G401 (cell line): Measurements from ENCODE around the gene SH2B3. TPM values are rescaled to one million over a fixed set of nuclear protein-coding genes. Genes with fewer than 3 reads are reported as not detected.

Experiments
- DNase-seq: peaks from one replicate; pipeline ENCODE4 v3.0.0-alpha.2; 2015; ENCODE audit warnings: low spot score
- in situ Hi-C: cut with HindIII; loops from 2 replicates; pipeline ENCODE4 v1.10.0; 2016; ENCODE audit warnings: low sequenced_read_pairs, mixed read lengths
- total RNA-seq: library from RNA; depleted of rRNA; stranded (reverse); fragments of >200 nt; shearing (Covaris generic); gene quantifications from 2 replicates; pipeline ENCODE4 v1.2.3, GENCODE V29; 2014

SH2B3 gene
- total RNA-seq, 1 experiment from 2014 or later, result 9.9 TPM

DNA sequence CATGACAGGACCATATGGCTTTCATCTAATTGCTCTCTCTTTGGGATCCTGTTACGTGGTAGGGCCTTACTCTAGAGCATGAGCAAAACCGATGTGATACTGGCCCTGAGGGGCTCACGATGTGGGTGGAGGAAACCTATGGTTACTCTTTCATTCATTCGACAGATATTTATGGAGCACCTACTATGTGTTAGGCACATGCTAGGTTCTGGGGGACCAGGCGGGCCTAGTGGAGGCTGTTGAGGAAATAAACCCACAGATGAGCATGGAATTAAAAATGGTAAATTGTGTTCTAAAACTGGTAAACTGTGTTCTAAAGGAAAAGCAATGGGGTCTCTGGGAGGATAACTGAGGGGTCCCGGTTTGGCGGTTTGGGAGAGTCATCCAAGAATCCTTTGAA, 14.8 kb downstream of the SH2B3 start:
- DNase-seq, result no peak
- in situ Hi-C loops, result no loop called here

DNA sequence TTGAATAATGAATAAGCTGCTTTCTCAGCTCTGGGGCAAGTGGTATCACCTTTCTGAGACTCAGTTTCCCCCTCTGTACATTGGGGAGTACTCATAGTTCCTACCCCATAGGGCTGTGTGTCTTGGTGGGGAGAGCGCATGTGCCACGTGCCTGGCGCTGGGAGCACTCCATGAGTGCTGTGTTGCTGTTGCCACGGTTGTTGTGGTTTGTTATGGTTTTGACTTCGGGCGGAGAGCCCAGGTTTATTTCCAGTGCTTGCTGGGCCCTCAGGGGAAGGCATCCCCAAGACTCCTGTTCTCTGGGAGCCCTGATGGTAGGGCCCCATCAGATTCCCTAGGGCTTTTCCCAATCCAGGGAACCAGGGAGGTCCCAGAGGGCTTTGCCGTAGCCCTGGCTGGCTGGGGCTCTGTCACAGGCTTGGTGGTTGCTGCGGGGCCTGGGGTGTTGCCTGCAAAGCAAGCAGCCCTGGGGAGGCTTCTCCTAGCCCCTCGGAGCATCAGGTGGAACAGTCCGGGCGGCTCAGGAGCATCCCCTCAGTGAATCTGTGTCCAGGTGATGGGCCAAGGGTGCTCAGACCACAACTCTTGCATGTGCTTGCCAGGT, 18.6 kb downstream of the SH2B3 start:
- in situ Hi-C loops, result no loop called here
- no peak for DNase-seq

DNA sequence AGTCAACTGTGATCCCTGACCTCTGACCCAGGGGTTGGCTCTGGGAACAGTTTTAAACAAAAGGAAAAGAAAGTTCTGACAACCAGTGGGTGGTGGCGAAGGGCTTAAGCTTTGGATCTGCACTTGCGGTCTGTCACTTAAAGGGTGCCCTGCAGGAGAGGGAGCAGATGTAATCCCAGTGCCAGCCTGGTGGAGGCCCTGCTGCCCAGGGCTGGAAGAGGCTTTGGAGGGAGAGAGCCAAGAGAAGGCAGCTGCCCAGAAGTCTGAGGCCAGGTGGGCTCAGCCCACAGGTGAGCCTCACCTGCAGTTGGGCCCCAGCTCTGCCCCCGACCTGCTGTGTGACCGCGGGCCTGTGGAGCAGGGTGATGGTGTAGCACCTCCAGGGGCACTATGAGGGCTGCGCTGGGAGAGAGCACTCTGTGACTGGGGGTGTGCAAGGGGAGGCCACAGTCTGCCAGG, 19.1 kb downstream of the SH2B3 start:
- in situ Hi-C loops, result no loop called here
- DNase-seq, result no peak

DNA sequence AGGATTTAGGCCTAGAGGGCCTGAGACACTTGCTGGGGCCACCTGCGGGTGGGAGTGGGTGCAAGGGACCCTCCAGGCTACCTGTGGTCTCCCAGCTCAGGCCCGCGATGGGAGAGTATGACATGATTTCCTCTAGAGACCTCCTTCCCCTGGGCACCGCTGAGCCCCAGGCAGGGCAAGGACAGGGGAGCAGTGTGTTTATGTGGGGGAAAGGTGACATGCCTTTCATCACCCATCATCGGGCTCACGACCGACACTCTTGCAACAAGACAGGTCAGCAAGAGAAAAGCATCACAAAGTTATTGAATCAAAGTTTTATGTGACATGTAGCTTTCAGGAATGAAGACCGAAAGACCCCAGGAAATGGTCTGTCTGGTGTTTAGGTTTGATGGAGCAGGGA, 19.9 kb downstream of the SH2B3 start:
- in situ Hi-C loops, result no loop called here
- DNase-seq, result no peak

DNA sequence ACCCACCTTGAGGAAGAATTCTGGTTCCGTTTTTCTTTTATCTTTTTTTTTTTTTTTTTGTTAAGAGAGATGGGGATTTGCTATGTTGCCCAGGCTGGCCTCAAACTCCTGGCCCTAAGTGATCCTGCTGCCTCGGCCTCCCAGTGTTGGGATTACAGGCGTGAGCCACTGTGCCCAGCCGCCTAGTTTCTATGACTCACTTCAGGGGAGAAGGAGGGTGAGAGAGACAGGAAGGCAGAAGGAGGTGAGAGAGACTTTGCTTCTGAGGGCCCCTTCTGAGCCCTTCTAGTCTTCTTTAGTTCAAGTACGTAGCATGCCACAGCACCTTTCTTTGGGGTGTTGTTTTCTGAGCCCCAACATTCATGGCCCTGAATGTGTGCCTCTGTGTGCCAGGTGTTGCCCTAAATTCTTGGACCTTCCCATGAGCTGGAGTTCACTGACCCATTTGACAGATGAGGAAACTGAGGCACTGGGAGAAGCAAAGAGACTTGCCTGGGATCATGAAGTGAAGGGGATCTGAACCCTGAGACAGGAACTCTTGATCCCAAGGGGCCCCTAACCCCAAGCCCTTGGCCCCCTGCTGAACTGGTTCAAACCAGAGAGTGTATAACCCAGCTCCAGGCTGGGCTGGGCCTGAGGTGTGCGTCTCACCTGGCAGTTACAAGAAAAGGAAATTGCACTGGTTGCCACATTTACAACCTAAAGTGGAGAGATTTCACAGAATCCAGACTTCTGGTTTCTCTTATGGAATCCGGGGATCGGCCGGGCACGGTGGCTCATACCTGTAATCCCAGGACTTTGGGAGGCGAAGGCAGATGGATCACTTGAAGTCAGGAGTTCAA, 20.8 kb downstream of the SH2B3 start:
- in situ Hi-C loops, result no loop called here
- no peak for DNase-seq

DNA sequence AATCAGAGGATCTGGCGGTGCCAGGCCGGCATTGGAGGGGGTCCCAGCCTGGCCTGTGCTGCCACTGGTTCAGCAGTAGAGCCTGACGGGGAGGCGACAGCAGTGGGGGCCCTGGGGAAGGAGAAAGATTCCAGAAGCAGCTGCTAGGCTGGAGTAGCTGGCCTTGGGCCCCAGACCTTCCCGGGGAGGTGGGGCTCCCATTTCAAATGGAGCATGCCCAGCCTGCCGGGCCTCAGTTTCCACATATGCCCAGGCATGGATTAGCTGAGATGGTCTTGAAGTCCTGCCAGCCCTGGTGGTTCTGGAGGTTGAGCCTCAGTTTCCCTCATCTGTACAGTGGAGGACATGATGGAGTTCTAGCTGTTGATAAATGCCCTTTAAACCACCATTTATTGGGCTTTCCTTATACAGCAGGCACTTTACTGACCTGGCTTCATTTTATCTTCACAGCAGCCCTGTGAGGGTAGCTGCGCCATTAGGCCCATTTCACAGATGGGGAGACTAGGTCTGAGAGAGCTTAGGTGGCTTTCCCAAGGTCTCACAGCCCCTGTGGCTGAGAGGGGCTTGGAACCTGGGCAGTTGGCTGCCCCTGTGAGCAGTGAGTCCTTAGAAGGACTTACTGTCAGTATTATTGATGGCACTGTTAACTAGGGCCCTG, 21.8 kb downstream of the SH2B3 start:
- in situ Hi-C loops, result no loop called here
- DNase-seq, result no peak

DNA sequence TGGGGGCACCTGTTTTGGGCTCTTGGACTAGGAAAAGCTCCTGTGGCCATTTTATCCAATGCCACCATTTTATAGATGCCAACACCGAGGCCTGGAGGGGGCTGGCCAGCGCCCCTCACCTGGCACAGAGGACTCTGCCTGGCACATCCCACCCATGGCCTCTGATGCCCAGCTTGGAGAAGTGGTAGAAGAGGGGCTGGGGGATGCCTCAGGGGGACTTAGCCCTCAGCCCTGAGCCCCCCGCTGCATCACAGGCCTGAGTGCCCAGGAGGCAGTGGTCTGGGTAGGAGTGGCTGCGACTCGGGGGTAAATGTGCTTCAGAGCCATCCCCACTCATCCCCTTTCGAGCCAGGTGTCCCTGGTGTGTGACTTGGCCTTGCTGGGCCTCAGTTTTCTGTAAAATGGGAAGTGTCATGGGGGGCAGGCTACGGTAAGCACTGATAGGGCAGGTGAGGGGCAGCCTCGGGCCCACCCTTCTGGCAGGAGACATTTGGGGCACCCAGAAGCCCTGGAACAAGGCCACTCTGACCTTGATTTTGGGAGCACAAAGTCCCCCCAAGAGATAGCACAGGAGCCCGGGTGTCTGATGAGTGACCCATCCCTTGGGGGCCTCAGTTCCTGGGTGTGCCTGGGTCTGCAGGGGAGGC, 22.5 kb downstream of the SH2B3 start:
- no peak for DNase-seq
- in situ Hi-C loops, result no loop called here

DNA sequence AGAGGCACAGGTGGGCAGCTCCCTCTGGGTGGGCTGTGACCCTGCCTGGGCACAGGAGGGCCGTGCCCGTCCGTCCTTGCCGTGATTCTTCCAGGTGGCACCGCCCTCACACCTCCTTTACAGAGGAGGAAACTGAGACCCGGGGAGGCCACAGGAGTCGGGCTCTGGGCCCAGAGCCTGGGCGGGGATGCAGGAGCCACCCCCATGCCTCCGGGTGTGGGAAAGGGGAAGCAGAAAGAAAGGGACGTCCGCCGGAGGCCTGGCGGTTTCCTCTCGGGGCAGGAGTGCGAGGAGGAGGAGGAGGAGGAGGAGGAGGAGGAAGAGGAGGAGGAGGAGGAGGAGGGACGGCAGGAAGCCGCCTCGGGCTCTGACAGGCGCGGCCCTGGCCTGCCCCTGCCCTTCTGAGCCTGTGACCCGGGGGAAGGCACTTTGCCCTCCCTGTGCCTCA, 23.0 kb downstream of the SH2B3 start:
- in situ Hi-C loops, result no loop called here
- DNase-seq, result no peak

DNA sequence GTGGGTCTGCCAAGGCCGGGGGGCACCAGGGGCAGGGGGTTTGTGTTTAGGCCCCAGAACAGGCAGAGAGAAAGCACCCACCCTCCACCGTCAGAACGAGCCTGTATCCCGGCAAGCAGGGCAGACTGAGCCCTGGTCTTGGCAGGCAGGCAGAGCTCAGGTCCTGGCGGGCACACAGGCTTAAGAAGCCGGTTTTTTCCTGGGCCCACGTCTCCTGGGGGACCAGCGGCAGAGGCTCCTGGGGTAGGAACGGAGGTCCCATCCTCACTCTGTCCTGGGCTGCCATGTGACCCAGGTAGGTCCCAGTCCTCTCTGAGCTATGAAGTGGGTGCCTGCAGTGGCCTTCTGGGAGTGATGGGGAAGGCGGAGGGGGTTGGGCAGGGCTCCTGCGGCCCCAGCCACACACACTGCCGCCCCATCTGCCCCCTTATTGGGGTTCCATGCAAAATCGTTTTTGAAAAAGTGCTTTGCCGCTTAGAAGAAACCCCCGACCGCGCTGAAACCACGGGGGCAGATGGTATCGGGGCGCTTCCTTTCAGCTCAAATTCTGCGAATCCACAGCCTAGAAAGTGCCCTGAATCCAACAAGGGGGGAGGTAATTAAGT, 24.2 kb downstream of the SH2B3 start:
- no peak for DNase-seq
- in situ Hi-C loops, result no loop called here

DNA sequence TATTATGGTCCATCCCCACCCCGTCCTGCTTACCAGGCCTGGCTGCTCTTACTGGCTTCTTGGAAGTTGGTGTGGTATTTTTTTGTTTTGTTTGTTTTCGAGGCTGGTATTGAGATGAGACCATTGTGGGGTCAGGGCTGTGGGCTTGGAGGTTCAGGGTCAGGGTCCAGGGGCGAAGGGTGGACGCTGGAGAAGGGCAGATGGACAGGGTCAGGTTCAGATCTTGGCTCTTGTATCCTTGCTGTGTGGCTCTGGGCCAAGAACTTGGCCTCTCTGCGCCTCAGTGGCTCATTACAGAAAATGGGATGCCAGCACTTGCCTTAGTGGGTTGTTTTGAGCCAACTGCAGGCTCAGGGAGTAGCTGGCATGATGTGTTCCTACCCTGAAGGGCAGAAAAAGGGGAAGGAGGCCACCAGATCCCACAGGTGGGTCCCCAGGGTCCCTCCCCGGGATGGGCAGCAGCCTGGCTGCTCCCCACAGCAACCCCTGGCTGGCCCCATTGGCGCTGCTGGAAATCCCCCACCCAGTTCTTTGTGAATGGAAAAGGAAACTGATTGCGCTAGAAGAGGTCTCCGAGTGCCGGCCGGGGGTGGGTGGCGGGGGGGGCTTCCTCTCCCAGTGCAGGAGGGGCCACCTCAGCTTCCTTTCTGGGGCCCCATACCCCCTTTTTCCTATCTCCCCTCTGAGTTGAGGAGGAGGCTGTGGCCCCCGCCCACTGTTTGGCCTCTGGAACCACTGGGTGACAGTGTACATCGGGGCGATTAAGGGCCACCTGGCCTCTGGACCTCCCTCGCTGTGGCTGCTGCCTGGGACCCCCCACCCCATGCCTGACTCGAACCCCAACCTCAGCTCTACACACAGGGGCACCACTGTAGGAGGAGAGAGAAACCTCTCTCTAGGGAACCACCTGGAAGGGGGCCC, 25.0 kb downstream of the SH2B3 start:
- no peak for DNase-seq
- in situ Hi-C loops, result no loop called here

DNA sequence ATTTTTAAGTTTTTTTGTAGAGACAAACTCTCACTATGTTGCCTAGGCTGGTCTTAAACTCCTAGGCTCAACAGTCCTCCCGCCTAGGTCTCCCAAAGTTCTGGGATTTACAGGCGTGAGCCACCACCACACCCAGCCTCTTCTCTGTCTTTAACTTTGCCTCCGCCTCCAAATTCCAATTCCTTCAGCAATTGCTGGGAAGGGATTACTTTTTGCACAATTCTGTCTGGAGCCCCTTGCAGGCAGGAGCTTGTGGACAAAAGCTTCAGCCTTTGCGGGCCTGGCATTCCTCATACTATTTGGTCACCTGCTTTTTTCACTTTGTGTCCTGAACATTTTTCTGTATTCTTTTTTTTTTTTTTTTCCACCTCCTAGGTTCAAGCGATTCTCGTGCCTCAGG, 26.0 kb downstream of the SH2B3 start:
- no peak for DNase-seq
- in situ Hi-C loops, result no loop called here

DNA sequence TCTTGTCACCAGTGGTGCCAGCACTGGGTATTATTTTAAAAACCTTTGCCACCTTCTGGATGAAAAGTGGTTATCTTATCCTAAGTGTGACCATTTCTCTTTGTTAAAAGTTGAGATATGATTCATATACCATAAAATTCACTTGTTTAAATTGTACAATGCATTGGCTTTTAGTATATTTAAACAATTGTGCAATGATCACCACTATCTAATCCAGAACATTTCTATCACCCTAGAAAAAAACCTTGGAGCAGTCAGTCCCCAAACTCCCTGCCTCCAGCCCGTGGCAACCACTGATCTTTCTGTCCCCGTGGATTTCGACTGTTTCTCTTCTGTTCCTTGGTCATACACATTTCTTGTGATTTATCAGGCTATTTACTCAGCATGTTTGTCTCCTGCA, 28.3 kb downstream of the SH2B3 start:
- in situ Hi-C loops, result no loop called here
- no peak for DNase-seq

DNA sequence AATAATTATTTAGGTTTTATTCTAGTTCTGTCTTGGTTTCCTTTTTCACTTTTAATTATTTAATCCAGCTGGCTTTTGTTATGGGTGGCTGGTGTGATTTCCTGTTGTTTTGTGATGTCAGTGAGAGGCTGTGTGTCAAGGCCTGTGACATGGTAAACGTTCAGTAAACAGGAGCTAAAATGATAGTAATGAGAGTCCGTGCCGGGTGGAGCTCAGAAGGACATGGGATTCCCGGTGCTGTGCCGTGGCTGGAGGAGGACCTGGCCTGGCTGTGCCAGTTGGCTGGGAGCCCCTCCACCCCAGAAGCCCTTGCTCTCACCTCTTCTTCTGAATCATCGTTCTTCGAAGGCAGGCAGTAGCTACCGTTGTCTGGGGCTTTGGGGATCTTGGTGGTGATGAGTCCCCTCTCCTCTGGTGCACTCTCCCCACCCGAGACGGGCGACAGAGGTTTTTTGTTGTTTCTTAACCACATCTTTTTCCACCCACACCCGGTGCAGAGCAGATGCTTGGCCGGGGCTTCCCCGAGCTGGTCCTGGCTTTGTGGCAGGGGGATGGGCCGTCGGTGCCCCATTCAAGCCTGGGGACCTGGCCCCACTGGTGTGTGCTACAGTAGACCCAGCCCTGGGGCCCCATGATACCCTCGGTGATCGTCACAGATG, 29.1 kb downstream of the SH2B3 start:
- DNase-seq, result peak; percentile 69
- in situ Hi-C loops, result no loop called here

DNA sequence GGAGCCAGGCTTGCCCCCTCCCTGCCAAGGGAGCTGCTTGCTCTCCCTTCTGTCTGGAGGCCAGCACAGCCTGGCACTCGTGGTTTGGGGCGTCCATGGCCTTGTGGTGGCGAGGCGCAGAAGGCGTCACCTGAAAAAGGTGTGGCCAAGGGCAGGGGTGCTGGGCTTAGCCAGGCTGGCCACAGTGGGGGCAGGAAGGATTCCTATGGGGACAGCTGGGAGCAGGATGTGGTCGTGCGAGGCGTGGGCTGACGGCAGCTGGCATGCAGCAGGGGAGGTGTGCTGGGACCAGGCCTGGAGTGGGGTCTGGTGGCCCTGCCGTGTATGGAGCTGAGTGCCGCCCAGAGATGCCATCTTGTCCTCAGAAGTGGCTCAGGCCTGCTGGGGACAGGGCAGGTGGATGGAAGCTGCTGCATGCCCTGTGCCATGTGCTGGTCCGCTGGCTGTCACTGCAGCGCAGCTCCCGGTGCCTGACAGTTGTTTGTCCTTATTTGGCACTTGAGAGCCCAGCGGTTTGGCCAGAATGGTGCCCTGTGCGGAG, 30.0 kb downstream of the SH2B3 start:
- in situ Hi-C loops, result no loop called here
- no peak for DNase-seq

DNA sequence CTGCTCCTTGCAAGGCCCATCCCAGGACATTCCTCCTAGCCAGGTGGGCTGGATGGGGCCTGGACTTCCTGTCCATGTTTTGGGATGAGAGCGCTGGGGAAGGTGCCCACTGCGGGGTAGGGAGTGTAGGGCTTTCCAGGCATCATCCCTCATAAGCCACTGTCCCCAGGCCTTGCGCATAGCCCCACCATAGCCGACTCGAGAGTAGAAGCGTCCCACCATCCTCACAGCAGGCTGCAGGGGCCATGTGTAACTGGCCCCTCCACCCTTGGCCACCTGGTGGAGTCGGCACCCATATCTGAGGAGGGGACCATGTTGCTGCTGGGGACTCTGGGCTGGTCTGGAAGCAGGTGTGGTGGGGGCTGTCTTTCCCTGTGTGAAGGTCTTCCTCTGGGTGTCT, 30.5 kb downstream of the SH2B3 start:
- in situ Hi-C loops, result no loop called here
- DNase-seq, result no peak

DNA sequence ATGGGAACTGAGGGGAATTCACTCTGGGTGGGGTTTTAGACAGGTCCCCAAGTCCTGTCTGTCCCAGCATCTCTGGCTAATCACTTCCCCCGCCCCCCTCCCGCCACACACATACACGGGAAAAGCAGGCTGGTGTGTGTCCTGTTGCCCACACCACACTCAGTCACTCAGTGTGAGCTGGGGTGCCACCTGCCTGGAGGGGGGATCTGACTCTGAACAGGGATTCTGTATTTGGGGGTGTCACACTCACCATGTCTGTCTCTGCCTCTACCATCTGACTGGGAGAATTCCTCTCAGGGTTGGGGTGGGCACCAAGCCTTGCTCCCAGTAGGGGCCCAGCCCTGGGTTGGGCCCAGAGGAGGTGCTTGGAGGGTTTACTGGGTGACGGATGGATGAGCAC, 31.1 kb downstream of the SH2B3 start:
- in situ Hi-C loops, result no loop called here
- DNase-seq, result no peak

DNA sequence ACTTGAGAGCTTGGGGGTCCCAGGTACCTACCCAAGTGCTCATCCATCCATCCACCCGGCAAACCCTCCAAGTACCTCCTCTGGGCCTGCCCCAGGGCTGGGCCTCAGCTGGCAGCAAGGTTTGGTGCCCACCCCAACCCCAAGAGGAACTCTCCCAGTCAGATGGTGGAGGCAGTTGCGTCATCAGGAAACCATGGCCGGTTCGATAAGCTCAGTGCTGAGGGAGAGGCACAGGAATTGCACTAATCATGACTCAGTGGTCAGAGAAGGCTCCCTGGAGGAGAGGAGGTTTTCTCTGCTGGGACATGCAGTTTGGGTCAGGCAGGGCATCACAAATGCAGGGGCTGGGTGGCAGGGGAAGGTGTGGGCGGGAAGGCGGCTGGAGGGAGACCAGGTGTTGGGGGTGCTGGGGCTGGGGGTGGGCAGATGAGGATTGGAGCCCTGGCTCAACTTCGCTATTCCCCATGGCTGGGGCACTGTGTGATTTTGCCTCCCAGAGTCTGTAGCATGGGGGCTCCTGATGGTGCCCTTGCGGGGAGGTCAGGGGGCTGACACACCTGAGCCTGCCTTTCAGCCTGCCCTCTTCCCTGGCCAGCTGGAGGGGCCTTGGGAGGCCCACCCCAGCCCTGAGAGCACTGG, 32.2 kb downstream of the SH2B3 start:
- DNase-seq, result no peak
- in situ Hi-C loops, result no loop called here
